HG03571 (cell line): Measurements from ENCODE around the gene ZBTB38.
A peak's percentile ranks its signal among the peaks of the same experiment; 100 is the strongest.

ENCODE experiments used
- ATAC-seq: cut with Tn5 transposase; IDR thresholded peaks from one replicate; pipeline ENCODE4 v1.9.1; 2021; ENCODE audit not compliant: unreplicated experiment

ZBTB38 gene

DNA sequence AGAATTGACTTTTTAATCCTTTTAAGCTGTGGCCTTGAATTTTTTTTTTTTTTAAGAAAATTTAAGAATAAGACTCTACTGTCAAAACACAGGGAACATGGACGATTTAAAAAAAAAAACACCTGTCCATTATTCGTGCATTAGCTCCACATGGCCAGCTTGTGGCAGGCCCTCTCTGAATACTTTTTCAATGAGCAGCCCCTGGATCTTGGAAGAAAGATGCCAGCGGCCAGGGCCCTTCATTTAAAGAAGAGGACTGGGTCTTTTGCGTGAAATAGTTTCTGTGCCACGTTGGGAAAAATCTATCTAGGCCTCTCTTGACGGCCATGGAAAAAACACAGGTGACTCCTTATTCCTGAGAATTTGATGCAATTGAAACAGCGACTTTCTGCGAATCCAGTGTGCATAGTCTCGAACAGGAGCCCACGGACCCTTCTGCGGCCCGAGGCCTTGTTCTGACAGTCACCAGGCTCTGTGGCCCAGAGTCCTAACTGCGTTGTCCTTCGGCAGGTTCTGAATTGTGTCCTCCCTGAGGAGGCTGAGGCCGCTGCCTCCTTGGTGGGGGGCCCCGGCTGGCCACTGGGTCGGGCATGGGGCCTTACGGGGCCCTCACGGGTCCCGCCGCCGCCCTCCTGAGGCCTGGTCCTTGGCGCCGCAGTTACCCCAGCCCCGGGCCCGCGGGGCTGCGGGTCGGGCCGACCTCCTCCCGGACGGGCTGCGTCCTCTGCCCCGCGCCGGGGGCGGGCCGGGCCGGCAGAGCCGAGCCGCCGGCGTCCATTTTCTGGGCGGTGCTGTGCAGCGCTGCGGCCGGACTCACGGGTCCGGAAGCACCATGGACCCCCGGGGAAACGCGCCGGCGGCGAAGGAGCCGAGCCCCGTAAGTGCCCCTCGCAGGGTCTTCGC is 33.5 kb downstream of the ZBTB38 start:
- peak; percentile 69 for ATAC-seq

DNA sequence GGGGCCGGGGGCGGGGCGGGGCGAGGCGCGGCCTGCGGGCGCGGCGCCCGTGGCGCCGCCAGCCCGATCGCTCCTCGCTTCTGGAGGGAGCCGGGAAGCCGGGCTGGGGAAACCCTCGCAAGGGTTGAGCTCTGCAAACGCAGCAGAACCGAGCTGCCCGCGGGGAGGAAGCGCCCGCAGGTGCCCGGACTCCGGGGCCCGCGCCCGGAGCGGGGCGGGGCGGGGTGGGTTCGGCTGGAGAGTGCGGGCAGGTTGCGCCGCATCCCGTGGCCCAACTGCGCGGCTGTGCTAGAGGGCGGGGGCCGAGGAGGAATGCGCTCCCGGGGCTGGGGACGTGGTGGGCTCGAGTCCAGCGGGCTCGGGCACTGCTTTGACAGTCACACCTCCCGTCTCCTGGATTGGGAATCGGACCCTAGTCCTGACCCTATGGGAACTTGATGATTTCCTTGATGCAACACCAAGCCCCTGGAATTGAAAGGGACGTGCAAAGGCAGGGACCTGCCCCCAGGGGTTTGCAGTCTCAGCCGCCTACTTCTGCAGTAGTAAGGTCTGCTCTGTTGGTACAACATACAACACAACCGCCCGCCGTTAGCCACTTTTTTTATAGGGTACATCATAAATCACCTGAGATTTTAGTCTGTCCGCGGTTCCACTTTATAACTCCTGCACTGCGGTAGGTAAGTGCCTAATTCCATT is 34.3 kb downstream of the ZBTB38 start:
- peak; percentile 40 for ATAC-seq

DNA sequence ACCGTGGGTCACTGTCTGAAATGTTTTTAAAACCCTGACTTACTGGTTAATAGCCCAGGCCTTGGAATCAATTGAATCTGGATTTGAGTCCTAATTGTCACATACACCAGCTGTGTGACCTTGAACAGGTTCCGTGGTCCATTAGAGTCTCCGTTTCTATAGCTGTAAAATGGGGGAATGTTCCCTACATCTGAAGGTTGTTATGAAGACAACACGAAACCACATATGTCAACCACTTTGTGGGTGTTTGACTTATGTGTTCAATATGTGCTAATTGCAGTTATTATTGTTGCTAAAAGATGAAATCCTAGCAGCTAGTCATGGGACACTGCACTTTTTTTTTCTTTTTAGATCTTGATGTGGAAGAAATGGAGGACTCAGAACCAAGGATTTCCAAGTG is 35.3 kb downstream of the ZBTB38 start:
- ATAC-seq = no peak

DNA sequence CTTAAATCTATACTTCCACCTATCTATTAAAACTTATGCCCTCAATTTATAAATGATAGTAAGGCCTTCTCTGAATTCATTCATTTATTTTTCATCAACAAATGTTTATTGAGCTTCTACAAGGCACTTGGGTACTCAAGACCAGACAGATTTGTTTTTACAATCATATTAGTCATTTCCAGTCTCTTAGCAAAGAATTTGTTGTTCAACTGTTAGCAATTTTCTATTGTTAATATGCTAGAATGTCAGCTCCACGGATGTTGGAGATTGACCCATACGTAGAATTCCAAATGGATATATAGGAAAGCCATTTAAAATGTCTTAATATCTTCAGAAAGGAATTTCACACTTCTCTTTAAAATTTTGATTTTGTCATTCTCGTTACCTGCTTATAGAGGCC is 36.7 kb downstream of the ZBTB38 start:
- no peak for ATAC-seq

DNA sequence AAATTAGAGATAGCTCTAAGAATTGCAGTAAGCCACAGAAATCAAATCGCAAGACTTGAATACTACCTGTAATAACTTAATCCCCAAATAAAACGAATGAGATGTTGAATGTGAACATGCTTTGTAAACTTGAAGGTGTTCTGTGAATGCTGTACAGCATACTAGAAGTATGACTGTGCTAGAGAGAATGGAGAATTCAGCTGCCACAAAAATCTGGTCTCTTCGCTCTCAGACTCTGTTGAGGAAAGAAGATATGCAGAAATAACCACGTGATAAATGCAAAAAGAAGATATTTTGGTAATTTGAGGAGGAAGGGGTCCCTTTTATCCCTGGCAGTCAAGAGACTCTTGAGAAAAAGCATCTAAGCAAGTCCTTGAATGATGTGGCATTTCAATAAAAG is 37.3 kb downstream of the ZBTB38 start:
- no peak for ATAC-seq

DNA sequence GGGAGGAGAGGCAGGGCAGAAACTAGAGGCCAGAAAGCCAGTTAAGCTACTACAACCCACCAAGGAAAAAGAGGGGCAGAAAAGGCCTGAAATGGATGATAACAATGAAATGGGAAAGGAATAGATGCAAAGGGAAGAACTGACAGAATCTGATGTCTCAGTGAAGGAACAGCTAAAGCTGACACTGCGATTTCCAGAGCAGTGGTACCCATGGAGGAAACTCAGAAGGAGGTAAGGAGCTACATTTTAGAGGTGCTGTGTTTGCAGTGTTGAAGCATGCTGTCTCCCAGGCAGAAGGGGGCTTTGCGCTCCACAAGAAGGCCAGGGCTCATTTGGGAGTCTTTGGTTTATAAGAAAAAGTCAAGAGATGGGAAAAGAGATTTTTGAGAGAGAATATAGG is 38.0 kb downstream of the ZBTB38 start:
- ATAC-seq = no peak

DNA sequence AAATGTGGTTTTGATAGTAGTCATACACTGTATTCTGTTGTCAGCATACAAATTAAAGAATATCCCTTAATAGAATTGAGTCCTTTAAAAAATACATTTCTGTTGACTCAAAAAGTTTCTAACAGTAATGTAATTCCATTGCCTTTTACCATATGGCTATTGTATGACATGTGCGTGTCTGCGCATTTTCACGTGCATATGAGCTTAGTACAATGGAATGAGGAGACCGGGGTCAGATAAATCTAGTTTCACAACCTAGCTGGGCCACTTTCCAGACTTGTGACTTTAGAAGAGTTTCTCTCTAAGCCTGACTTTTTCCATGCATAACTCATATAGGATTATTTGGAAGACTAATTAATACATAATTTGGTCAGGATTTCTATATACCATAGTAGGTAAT is 38.7 kb downstream of the ZBTB38 start:
- no peak for ATAC-seq

DNA sequence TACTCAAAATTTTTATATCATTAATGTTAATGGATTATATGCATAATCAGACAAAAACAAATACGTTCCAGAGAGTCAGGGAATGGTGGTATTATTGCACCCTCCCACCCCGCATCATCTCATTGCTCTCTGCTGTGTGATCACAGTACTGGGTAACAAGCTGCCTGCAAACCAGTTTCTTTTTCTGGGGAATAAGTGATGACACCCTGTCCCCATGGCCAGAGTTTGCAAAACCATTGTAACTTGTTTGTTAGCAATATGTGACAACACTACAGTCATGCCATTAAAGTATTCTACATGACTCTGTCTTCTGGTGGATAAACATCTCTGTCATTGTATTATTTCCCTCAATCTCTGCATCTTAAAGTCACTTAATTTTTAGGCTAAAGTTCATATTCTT is 39.5 kb downstream of the ZBTB38 start:
- ATAC-seq = no peak

DNA sequence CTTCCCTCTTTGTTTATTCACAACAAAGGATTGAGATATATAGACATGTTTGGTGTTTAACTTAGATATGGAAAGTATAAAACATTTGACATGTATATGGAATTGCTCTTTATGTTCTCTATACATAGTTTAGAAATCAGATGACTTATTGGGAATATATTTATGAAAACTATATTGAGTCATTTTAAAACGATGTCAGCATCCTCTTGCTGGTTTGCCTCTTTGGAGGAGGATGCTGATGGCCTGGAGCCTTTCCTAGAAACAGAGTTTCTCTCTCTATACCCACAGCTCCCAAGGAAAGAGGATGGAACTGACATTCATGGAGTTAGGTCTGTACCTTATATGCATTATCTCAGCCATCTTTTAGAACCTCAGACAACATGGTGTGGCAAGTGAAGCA is 40.3 kb downstream of the ZBTB38 start:
- ATAC-seq = no peak

DNA sequence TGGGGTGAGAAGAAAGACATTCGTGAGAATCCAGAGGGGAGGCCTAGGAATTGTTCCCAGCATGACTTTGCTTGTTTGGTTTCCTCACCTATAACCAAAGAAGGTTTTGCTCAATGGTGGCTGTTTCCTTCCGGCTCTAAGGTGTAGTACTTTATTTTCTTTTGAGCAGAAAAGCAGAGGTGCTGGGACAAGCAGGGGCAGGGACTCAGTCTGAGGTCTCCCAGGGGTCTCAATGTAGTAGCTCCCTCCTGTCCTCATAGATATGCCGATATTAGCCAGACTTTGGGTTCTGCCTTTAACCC is 41.6 kb downstream of the ZBTB38 start:
- ATAC-seq = no peak

DNA sequence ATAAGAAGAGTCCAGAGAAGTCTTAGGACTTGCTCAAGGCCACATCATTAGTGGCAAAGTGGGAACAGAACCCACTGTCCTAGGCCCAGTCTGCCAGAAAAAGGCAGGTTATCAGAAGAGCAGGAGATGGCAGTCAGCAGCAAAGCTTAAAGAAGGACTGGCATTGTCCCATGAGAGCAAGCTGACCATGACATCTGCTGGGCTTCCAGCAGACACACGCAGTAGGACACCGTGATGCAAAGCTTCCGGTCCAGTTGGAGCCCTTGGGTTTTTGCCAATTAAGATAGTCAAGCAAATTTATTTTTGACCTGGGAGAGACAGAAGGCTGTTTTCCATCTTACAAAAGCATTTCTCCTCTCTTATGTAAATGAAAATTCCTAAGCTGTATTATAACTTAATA is 42.1 kb downstream of the ZBTB38 start:
- ATAC-seq = no peak

DNA sequence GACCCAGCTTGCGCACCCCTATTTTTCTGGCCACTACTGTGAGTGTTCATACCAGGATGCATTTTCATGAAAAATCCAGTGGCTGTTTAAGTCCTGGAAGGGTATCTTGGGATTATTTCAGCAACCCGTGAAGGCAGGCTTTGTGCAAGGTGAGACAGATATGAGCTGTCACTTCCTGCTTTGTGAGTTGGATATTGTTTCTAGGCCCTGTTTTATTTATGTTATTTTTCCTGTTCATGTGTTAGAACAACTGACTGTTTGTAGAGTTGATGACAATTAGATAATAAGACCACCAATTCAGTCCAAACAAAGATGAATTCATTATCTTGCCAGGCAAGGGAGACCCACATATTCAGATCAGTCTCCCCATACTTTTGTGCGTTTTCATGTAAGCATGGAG is 42.5 kb downstream of the ZBTB38 start:
- no peak for ATAC-seq

DNA sequence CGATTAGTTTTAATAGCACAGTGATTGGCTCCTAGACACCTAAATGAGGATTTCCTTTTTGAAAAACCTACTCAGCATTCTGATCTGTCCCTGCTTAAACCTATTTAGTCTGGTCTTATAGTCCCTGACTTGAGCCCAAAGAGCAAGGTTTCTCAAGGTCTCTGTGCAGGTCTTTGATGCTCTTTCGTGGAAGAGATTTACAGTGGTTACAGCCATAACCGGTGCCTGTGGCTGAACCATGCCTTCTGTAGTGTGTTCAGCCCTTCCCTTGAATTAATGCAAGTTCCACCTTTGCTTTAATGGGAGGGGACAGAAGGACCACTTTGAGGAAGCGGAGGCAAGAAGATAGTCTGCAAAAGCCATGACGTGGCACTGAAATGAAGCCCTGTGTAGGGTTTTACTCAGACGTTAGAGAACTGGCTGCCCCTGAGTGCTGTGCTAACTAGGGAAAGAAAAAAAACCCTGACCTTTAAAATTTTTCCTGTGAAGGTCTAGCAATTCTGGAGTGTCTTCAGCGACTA is 43.0 kb downstream of the ZBTB38 start:
- ATAC-seq = no peak

DNA sequence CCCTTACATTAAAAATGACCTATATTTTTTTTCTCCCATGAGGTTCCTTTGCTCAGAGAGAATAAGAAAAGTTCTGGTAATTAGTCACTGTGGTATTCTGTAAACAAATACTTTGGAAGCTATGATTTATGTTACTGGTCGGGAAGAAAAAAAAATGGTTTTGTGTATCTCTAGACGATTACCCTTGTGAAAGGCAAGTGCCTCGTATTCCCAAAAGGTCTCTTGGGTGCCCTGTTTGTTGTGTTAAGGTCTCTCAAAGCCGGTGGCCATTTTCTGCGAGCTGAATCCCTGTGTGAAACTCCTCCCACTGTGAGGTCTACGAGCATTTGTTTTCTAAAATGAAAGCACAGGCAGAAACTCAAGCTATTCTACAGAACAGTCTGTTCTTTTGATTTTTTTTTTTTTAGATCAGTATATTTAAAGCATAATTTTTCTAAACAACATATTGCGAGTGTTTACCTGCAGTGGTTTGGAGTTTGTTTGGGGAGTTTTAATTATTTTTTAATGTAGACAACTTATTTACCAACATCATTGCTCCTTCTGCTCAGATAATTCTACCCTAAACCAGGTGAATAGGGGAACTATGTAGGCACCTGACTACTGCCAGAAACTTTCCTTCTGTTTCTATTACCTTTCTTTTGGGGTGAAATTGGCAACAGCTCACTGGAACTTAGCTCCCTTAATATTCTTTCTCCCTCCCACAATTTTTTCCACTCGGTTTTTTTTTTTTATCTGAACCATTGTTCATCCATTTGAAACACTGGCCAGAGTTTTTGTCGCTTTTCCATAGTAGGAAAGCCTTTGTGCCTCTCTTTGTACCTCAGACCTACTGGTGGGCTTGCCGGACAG is 44.0 kb downstream of the ZBTB38 start:
- peak; percentile 49 for ATAC-seq

DNA sequence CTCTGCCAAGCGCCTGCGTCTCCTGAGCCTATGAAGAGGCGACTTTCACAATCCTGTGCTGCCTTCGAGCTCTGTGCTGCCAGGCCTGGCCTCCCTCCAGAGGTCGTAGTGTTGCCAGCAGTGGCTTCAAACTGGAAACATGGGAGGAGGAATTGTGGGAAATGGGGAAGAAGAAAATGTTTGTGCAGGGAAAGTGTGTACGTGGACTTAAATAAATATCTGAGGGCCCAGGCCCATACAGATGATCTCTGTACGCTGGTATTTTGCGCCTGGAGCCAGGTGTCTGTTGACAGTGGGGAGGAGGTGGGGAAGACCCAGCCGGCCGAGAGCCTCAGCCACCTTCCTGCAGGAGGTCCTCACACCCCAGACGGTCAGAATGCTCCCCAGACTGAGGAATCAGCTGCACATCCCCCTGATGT is 44.6 kb downstream of the ZBTB38 start:
- ATAC-seq = no peak

DNA sequence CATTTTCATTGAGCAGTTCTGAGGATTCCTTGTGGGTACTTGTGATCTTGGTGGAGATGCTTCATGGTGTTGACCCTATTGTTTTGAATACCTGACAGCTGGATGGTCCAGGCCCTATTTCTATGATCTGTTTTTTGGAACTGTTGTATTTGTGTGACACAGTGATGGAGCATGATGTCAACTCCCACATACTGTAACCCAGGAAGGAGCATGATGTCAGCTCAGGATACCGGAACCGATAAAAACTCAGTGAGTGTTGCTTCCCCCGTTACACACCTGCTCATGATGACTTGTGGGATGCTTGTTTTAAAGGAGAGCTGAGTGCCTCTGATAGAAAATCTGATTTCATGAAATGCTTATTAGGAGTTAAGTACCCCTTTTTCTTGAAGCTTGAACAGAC is 45.1 kb downstream of the ZBTB38 start:
- no peak for ATAC-seq

DNA sequence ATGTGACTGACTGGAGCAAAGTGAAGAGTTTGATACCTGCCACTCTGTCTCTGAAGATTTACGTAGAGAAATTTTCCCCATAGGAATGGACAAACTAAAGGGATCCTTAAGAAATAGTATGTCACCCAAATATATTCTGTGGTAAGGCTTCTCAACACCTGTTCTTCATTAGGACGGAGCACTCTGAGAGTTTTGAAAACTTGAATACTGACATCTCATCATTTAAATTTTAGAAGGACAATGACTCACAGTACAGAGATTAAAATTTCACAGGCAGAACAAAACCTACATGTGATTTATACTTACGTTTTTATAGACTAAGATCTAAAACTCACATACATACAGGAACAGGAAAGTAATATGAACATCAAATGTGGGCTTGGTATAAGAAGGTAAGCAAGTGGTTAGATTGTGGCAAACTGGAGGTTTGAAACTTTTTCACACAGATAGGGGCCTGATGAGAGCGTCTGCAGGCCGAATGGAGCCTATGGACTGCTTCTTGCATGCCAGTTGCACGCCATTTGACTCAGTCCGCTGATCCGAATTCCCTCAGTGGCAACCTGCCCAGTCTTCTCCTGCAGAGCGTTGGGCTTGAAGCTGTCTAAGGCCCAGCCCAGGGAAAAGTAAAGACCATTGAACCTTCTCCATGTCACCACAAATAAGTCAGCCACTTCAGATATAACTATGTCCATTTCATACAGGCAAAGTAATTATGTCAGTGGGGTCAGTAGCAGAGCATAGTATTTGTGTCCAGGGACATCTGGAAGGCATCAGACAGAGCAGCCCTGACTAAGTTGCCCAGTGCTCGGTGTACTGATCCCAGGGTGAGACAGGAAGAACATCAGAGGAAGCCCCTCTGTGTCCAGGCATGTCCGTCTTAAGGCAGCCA is 45.7 kb downstream of the ZBTB38 start:
- no peak for ATAC-seq

DNA sequence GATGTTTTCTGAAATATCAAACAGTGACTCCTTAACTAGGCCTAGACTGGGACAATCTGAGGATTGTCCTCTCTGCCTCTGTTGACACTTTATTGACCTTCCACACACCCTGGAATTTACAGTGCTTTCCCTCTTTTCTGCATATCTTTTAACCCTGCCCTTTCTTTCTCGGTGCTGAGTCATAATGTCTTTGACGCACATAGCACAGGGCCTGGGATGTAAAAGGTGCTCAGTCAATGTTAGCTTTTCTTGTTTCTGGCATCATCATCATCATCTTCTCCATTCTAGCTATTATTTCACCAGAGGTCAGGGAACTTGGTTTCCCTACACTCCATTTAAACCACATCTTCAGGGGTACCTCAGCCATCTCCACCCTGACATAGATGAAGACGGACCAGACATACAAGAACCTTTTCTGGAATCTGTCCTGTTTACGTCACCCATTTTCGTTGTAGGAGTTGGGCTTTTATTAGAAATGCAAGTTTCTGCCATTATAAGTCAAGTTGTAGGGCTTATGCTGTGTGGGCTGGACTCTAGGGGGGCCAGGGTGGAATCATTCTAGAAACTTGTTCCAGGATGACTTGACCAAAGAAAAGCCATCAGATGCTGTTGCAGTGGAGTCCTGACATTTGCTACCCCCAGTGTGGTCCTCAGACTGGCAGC is 46.6 kb downstream of the ZBTB38 start:
- no peak for ATAC-seq

DNA sequence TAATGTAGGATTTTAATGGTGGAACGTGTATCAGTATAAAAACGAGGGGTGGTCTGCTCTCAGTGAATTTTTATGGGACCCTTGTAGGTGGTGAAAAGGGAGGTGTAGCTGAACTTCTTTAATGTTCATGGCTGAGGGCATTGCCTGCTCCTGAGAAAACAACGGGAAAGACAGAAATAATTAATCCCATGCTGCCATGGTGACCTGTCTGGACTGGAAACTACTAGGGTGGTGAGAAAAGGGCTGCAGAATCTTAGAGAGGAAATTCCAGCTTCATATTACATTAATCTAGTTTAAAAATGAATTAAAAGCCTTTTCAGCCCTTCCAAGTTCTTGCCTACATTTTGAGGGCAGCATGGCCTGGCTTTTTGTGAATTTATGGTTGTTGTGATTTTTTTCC is 47.6 kb downstream of the ZBTB38 start:
- no peak for ATAC-seq
